ENCODE measurements around the gene PIK3CB.
"Not testable (repeated sequence)": the region's sequence is repeated elsewhere in the genome, so short reads cannot be mapped to it uniquely, and the experiment has no call there.

The PIK3CB gene

GRCh38 chr3:138675393-138675792 lies 159.3 kb downstream of the PIK3CB start:
- no peak for DNase-seq

- DNase-seq, result peak; percentile 84
Measured at GRCh38 chr3:138673641-138674530, 160.8 kb downstream of the PIK3CB start.

GRCh38 chr3:138670407-138670806 lies 164.3 kb downstream of the PIK3CB start:
- no peak for DNase-seq

GRCh38 chr3:138668107-138668506 lies 166.6 kb downstream of the PIK3CB start:
- no peak for DNase-seq

GRCh38 chr3:138657508-138657907 lies 177.2 kb downstream of the PIK3CB start:
- DNase-seq, result no peak

GRCh38 chr3:138653567-138653966 lies 181.2 kb downstream of the PIK3CB start:
- no peak for DNase-seq

GRCh38 chr3:138649134-138649533 lies 185.6 kb downstream of the PIK3CB start:
- no peak for DNase-seq

- no peak for DNase-seq
Measured at GRCh38 chr3:138646513-138646912, 188.2 kb downstream of the PIK3CB start.

- no peak for DNase-seq
Measured at GRCh38 chr3:138646008-138646407, 188.7 kb downstream of the PIK3CB start.

- no peak for DNase-seq
Measured at GRCh38 chr3:138642927-138643253, 191.8 kb downstream of the PIK3CB start.

- DNase-seq, result no peak
Measured at GRCh38 chr3:138642226-138642926, 192.4 kb downstream of the PIK3CB start.

- no peak for DNase-seq
Measured at GRCh38 chr3:138640537-138640936, 194.2 kb downstream of the PIK3CB start.

- DNase-seq, result no peak
Measured at GRCh38 chr3:138638641-138639040, 196.1 kb downstream of the PIK3CB start.

GRCh38 chr3:138629526-138629925 lies 205.2 kb downstream of the PIK3CB start:
- DNase-seq, result no peak

GRCh38 chr3:138625707-138626365 lies 208.9 kb downstream of the PIK3CB start:
- DNase-seq, result no peak

GRCh38 chr3:138624518-138624917 lies 210.2 kb downstream of the PIK3CB start:
- DNase-seq, result no peak

- DNase-seq, result no peak
Measured at GRCh38 chr3:138620431-138620830, 214.3 kb downstream of the PIK3CB start.

- DNase-seq, result no peak
Measured at GRCh38 chr3:138615462-138615861, 219.3 kb downstream of the PIK3CB start.

- DNase-seq, result no peak
Measured at GRCh38 chr3:138609898-138610266, 224.8 kb downstream of the PIK3CB start.

- peak; percentile 84 for DNase-seq
Measured at GRCh38 chr3:138608322-138609135, 226.2 kb downstream of the PIK3CB start, which contains the start of gene FAIM. TSS of gene FAIM (plus strand) at chr3:138608771. CDS start at chr3:138619727, 10,956 bp downstream.

GRCh38 chr3:138604106-138604595 lies 230.6 kb downstream of the PIK3CB start:
- DNase-seq, result not testable (repeated sequence)
